Right lobe of liver (tissue), 6 donors: ENCODE results near the gene TFF2. TPM values are rescaled to one million over a fixed set of nuclear protein-coding genes. Genes with fewer than 3 reads are reported as not detected.

ENCODE experiments used
- ATAC-seq, 4 donors: fragments of 200-7000 bp; cut with Tn5 transposase; one replicate each; pipeline ENCODE4 v1.9.1; 2020; ENCODE audit warnings: mild to moderate bottlenecking in 4 of 4, moderate library complexity in 4 of 4
- DNase-seq, 3 donors: peaks; one replicate each; pipeline ENCODE4 v3.0.0-alpha.2; 2020
- H3K27ac ChIP-seq, 3 donors: fragments of 200-600 bp; one replicate each; pipeline ENCODE4 v1.8.0; 2022
- H3K27me3 ChIP-seq, 2 donors: fragments of 200-600 bp; one replicate each; pipeline ENCODE4 v1.8.0; 2022
- H3K36me3 ChIP-seq, 4 donors: fragments of 200-600 bp; sonication (generic) in 1 of 4; one replicate each; pipeline versions ENCODE4 v1.5.1 to v1.8.0; 2017 to 2022; ENCODE audit warnings: control low read depth in 1 of 4
- H3K4me1 ChIP-seq, 4 donors: fragments of 200-600 bp; sonication (generic) in 1 of 4; one replicate each; pipeline versions ENCODE4 v1.5.1 to v1.8.0; 2017 to 2022; ENCODE audit warnings: control low read depth in 1 of 4
- H3K4me3 ChIP-seq, 3 donors: fragments of 200-600 bp; one replicate each; pipeline ENCODE4 v1.8.0; 2022
- H3K9me3 ChIP-seq, 4 donors: fragments of 200-600 bp; sonication (generic) in 1 of 4; one replicate each; pipeline versions ENCODE4 v1.5.1 to v1.8.0; 2017 to 2022; ENCODE audit warnings: control low read depth in 1 of 4
- CTCF ChIP-seq, 4 donors: fragments of 200-600 bp in 3 of 4; fragments of 450-650 bp in 1 of 4; IDR thresholded peaks; one replicate each; pipeline versions ENCODE4 v1.5.1 to v1.8.0; 2016 to 2022; ENCODE audit warnings: antibody characterized with exemption in 4 of 4, mild to moderate bottlenecking in 2 of 4
- POLR2A ChIP-seq: fragments of 450-650 bp; IDR thresholded peaks from one replicate; pipeline ENCODE4 v1.6.1; 2017; ENCODE audit warnings: antibody characterized with exemption, mild to moderate bottlenecking
- WGBS: methylation state at CpG from one replicate; pipeline ENCODE4 v1.1.6; 2018; ENCODE audit warnings: low coverage, low lambda C conversion rate; ENCODE audit not compliant: insufficient coverage; ENCODE audit errors: missing lambda C conversion rate; 5-methylcytosine and 5-hydroxymethylcytosine counted together
- intact Hi-C, 2 donors: fragments of 100-400 bp; cut with DNase I; formaldehyde crosslinking; loops; one replicate each; pipeline versions ENCODE4 v1.11.2 to v1.14.1; 2022
- total RNA-seq, 6 experiments: library from RNA; depleted of rRNA in 2 of 6; stranded (reverse); fragments of >200 nt in 2 of 6; fragmentation: NEBNext Ultra II Directional in 3 of 6; extraction: Animal tissue kit (Norgen Biotek cat#: 25700) in 3 of 6; gene quantifications; one replicate each; pipeline versions ENCODE4 v1.1.0 to v1.2.4, GENCODE V29; 2016 to 2023
- donor health status: DM: no; HTN: yes; CAD: no.
- donor health status: DM: no; HTN: no; CAD: no.
- donor health status: DM: no; HTN: no; CAD: no.
- donor health status: DM: no; HTN: yes; CAD: no.
- donor health status: DM: no; HTN: yes; CAD: no.

TFF2 gene
- total RNA-seq, 6 experiments from 2014 or later = 0.29 to 0.61 (median 0.49) TPM; not detected in 2

GRCh38 chr21:42386034-42386591 is 35.3 kb upstream of the TFF2 start:
- TF ChIP-seq POLR2A = no peak
- TF ChIP-seq CTCF (IDR thresholded peaks at IDR 0.05) = no peak
- Histone ChIP-seq H3K27ac (peak overlapping the region in 2 of 3 donors; percentile 8 to 59), H3K4me3 (no peak overlapping the region), H3K9me3 (no peaks in the 10 kb centered on the region), H3K4me1 (peaks cover 0 to 14% (median 2%) of the 10 kb centered on the region in 4 donors), H3K27me3 (no peaks in the 10 kb centered on the region), H3K36me3 (no peaks in the 10 kb centered on the region)
- DNase-seq (peak; percentile 73 to 76 (median 75)), ATAC-seq (peak; percentile 51 to 76 (median 73))
- intact Hi-C loops = no loop called here
- 50% methylated on average over 9 of the region's 11 CpGs for WGBS

GRCh38 chr21:42385619-42386018 is 34.8 kb upstream of the TFF2 start:
- DNase-seq (peak in 1 of 3 donors; percentile 24), ATAC-seq (peak in 2 of 4 donors; percentile 17 to 40)
- TF ChIP-seq CTCF (IDR thresholded peaks at IDR 0.05) (no peak), POLR2A (no peak)
- Histone ChIP-seq H3K27me3 (no peaks in the 10 kb centered on the region), H3K27ac (peak overlapping the region in 2 of 3 donors; percentile 8 to 59), H3K4me3 (no peak overlapping the region), H3K4me1 (peaks cover 0 to 14% (median 2%) of the 10 kb centered on the region in 4 donors), H3K36me3 (no peaks in the 10 kb centered on the region), H3K9me3 (no peaks in the 10 kb centered on the region)
- WGBS = 92% methylated on average over 2 of the region's 5 CpGs
- intact Hi-C loops = no loop called here

GRCh38 chr21:42384989-42385388 is 34.2 kb upstream of the TFF2 start:
- ATAC-seq (no peak), DNase-seq (peak in 1 of 3 donors; percentile 2)
- peaks cover 0 to 14% (median 2%) of the 10 kb centered on the region in 4 donors for H3K4me1 ChIP-seq
- TF ChIP-seq CTCF (IDR thresholded peaks at IDR 0.05) (no peak), POLR2A (no peak)
- H3K27ac ChIP-seq = no peak overlapping the region
- WGBS = 92% methylated on average over 2 of the region's 2 CpGs
- no peaks in the 10 kb centered on the region for H3K36me3 ChIP-seq
- H3K4me3 ChIP-seq = no peak overlapping the region
- no peaks in the 10 kb centered on the region for H3K27me3 ChIP-seq
- no peaks in the 10 kb centered on the region for H3K9me3 ChIP-seq
- intact Hi-C loops = no loop called here

- no peaks in the 10 kb centered on the region for H3K27me3 ChIP-seq
- H3K36me3 ChIP-seq = no peaks in the 10 kb centered on the region
- intact Hi-C loops = no loop called here
- 73% methylated on average over 4 of the region's 8 CpGs for WGBS
- peak in 1 of 3 donors; percentile 5 for DNase-seq
- H3K9me3 ChIP-seq = no peaks in the 10 kb centered on the region
- no peak overlapping the region for H3K4me3 ChIP-seq
- peaks cover 0 to 14% (median 2%) of the 10 kb centered on the region in 4 donors for H3K4me1 ChIP-seq
- H3K27ac ChIP-seq = no peak overlapping the region
- ATAC-seq = no peak
- TF ChIP-seq CTCF (IDR thresholded peaks at IDR 0.05) (no peak), POLR2A (no peak)
These were observed 33.6 kb upstream of the TFF2 start for GRCh38 chr21:42384156-42384945.
